ENCODE measurements around the gene PDZK1IP1.

PDZK1IP1 gene

GRCh38 chr1:47231301-47232186, 41.7 kb upstream of the PDZK1IP1 start:
- TF ChIP-seq, protein P1, sequence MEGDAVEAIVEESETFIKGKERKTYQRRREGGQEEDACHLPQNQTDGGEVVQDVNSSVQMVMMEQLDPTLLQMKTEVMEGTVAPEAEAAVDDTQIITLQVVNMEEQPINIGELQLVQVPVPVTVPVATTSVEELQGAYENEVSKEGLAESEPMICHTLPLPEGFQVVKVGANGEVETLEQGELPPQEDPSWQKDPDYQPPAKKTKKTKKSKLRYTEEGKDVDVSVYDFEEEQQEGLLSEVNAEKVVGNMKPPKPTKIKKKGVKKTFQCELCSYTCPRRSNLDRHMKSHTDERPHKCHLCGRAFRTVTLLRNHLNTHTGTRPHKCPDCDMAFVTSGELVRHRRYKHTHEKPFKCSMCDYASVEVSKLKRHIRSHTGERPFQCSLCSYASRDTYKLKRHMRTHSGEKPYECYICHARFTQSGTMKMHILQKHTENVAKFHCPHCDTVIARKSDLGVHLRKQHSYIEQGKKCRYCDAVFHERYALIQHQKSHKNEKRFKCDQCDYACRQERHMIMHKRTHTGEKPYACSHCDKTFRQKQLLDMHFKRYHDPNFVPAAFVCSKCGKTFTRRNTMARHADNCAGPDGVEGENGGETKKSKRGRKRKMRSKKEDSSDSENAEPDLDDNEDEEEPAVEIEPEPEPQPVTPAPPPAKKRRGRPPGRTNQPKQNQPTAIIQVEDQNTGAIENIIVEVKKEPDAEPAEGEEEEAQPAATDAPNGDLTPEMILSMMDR (conservative IDR thresholded peaks at IDR 0.05; ENCODE audit: control insufficient read depth, insufficient read depth, low read depth, low read length): no peak
- peak overlapping the region; percentile 9 for H3K4me3 ChIP-seq (ENCODE audit: control insufficient read depth, low read depth, low read length)
- DNase-seq (ENCODE audit: low read depth): peak; percentile 35

GRCh38 chr1:47230692-47231300, 41.0 kb upstream of the PDZK1IP1 start:
- DNase-seq (ENCODE audit: low read depth): no peak
- TF ChIP-seq, protein P1 (conservative IDR thresholded peaks at IDR 0.05; ENCODE audit: control insufficient read depth, insufficient read depth, low read depth, low read length): no peak
- no peak overlapping the region for H3K4me3 ChIP-seq (ENCODE audit: control insufficient read depth, low read depth, low read length)

DNA sequence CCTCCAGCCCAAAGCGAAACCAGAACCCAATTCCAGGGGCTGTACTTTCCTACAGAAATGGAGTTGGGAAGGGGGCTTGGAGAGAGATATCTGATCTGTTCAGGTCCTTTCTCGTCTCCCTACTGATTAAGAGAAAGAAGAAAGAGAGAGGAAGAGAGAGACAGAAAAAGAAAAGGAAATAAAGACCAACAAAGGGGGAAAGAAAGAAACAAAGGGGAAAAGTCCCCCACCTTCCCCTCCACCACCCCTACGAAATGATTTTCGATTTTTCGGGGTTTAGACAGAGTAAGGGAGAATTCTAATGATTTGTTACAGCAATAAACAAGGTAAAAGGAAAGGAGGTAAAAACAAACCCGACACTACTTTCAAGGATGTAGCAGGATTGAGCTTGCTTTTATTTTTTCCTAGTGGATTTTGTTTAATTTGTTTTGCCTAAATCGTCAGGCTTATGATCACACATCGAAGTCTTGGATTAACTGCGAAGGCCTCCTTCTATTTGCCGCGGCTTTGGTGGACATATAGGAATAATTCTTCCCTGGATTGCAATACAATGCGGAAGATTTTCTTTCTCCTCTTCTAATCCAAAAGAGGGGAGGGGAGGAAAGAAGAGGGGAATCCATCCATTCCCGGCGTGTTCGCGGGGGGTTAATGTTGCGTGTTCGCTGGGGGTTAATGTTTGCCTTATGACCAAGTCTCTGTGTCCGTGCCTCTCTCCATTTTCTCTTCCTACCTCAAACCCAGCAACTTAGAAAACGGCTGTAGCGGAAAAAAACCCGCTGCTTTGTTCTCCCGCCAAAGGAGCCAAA, 40.3 kb upstream of the PDZK1IP1 start:
- DNase-seq (ENCODE audit: low read depth): no peak
- TF ChIP-seq, protein P1 (conservative IDR thresholded peaks at IDR 0.05; ENCODE audit: control insufficient read depth, insufficient read depth, low read depth, low read length): no peak
- H3K4me3 ChIP-seq (ENCODE audit: control insufficient read depth, low read depth, low read length): no peak overlapping the region

DNA sequence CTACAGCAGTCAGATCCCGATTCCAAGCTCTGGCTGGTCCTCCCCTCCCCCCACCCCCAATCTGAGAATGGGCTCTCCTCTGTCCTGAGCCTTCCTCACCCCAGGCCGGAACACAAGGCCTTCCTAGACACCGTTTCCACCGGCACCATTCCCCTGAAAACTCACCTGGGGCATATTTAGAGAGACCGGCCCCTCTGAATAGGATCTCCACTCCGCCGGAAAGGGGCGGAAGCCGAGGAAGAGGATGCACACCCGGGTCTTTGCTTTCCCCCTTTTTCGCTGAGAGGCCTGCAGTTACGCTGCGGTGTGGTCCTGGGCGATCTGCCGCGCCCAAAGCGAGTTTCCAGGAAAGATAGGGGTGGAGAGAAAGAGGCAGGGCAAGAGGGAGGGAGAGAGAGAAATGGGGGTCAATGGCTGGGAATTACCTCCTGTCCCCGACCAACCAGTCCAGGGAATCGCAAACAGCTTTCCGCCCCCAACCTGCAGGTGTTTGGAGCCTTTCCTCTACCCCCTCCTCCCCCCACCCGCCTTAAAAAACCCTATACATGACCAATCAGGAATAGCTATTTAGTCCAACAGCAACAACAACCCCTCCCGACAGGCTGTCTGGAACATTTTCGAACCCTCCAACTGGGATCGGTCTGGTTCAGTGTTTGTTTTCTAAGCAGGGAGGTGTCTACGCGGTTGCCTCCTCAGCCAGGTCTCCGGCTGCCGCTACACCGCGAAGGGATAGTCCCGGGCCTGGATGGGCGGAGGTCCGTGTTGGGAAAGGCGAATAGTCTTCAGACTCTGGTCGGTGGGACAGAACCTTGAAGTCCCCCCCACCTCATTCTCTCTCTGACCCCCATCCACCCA, 39.4 kb upstream of the PDZK1IP1 start:
- TF ChIP-seq, protein P1 (conservative IDR thresholded peaks at IDR 0.05; ENCODE audit: control insufficient read depth, insufficient read depth, low read depth, low read length): no peak
- no peak for DNase-seq (ENCODE audit: low read depth)
- H3K4me3 ChIP-seq (ENCODE audit: control insufficient read depth, low read depth, low read length): no peak overlapping the region

GRCh38 chr1:47228644-47229030, 38.8 kb upstream of the PDZK1IP1 start:
- DNase-seq (ENCODE audit: low read depth): no peak
- H3K4me3 ChIP-seq (ENCODE audit: control insufficient read depth, low read depth, low read length): no peak overlapping the region
- TF ChIP-seq, protein P1 (conservative IDR thresholded peaks at IDR 0.05; ENCODE audit: control insufficient read depth, insufficient read depth, low read depth, low read length): no peak
